Measurements from ENCODE around the gene PACSIN1.

PACSIN1 gene

GRCh38 chr6:34528996-34529664 is 63.3 kb downstream of the PACSIN1 start:
- no peak for ATAC-seq
- TF ChIP-seq ISL1 (CRISPR knock-in tag; IDR thresholded peaks at IDR 0.05) (no peak), ARNTL (CRISPR knock-in tag; IDR thresholded peaks at IDR 0.05; ENCODE audit: borderline replicate concordance, low read depth) (no peak), TSHZ2 (CRISPR knock-in tag; IDR thresholded peaks at IDR 0.05) (no peak), TCF4 (CRISPR knock-in tag; IDR thresholded peaks at IDR 0.05; ENCODE audit: borderline replicate concordance) (no peak), CREB5 (CRISPR knock-in tag; IDR thresholded peaks at IDR 0.05; ENCODE audit: low read depth) (no peak), ZFP3 (CRISPR knock-in tag; IDR thresholded peaks at IDR 0.05) (no peak), CSRNP3 (CRISPR knock-in tag; IDR thresholded peaks at IDR 0.05) (no peak), ZNF565 (CRISPR knock-in tag; conservative IDR thresholded peaks at IDR 0.05; ENCODE audit: low read depth) (no peak), SNAI2 (CRISPR knock-in tag; IDR thresholded peaks at IDR 0.05) (no peak), BACH2 (CRISPR knock-in tag; IDR thresholded peaks at IDR 0.05; ENCODE audit: borderline replicate concordance) (no peak), PPARA (CRISPR knock-in tag; IDR thresholded peaks at IDR 0.05; ENCODE audit: borderline replicate concordance) (no peak), ESRRG (CRISPR knock-in tag; IDR thresholded peaks at IDR 0.05) (no peak), RARB (CRISPR knock-in tag; IDR thresholded peaks at IDR 0.05) (no peak), ZFP30 (CRISPR knock-in tag; IDR thresholded peaks at IDR 0.05) (no peak)

- TF ChIP-seq ZC3H10 (CRISPR knock-in tag; IDR thresholded peaks at IDR 0.05) (no peak), POU6F1 (CRISPR knock-in tag; IDR thresholded peaks at IDR 0.05; ENCODE audit: borderline replicate concordance, low read depth) (no peak), ZNF8 (CRISPR knock-in tag; IDR thresholded peaks at IDR 0.05) (no peak)
- ATAC-seq, result no peak
Observed at GRCh38 chr6:34529665-34530327, 63.9 kb downstream of the PACSIN1 start.

GRCh38 chr6:34530753-34531365 is 65.0 kb downstream of the PACSIN1 start:
- TF ChIP-seq ZNF565 (CRISPR knock-in tag; conservative IDR thresholded peaks at IDR 0.05; ENCODE audit: low read depth) (no peak), ZC3H10 (CRISPR knock-in tag; IDR thresholded peaks at IDR 0.05) (no peak), ZFP3 (CRISPR knock-in tag; IDR thresholded peaks at IDR 0.05) (no peak), TCF4 (CRISPR knock-in tag; IDR thresholded peaks at IDR 0.05; ENCODE audit: borderline replicate concordance) (no peak), ZFP30 (CRISPR knock-in tag; IDR thresholded peaks at IDR 0.05) (no peak), PATZ1 (CRISPR knock-in tag; IDR thresholded peaks at IDR 0.05; ENCODE audit: borderline replicate concordance) (no peak), ZNF8 (CRISPR knock-in tag; IDR thresholded peaks at IDR 0.05) (no peak), ZNF70 (CRISPR knock-in tag; IDR thresholded peaks at IDR 0.05) (no peak), CSDC2 (CRISPR knock-in tag; IDR thresholded peaks at IDR 0.05) (no peak), SNAI2 (CRISPR knock-in tag; IDR thresholded peaks at IDR 0.05) (no peak)
- ATAC-seq, result no peak

All from SK-N-SH treated with all-trans-retinoic acid at 6 μM for 48 hours (cell line).